Peyer's patch (tissue), 4 donors: ENCODE results near the gene PIANP. TPM values are rescaled to one million over a fixed set of nuclear protein-coding genes. Genes with fewer than 3 reads are reported as not detected.

Experiments used
- DNase-seq, 3 donors: peaks; one replicate each; pipeline ENCODE4 v3.0.0-alpha.2; 2017 to 2019
- H3K27ac ChIP-seq, 4 donors: fragments of 200-600 bp; sonication (generic); one replicate each; pipeline ENCODE4 v1.5.1; 2016 to 2019
- H3K27me3 ChIP-seq, 2 donors: fragments of 200-600 bp; sonication (generic); one replicate each; pipeline ENCODE4 v1.5.1; 2019
- H3K36me3 ChIP-seq, 3 donors: fragments of 200-600 bp; sonication (generic); one replicate each; pipeline ENCODE4 v1.5.1; 2016 to 2019
- H3K4me1 ChIP-seq, 4 donors: fragments of 200-600 bp; sonication (generic); one replicate each; pipeline ENCODE4 v1.5.1; 2016 to 2019
- H3K4me3 ChIP-seq, 4 donors: fragments of 200-600 bp; sonication (generic); 1 replicate in 3 of 4; 2 replicates in 1 of 4; pipeline ENCODE4 v1.5.1; 2016 to 2019; ENCODE audit warnings: mild to moderate bottlenecking in 1 of 4
- H3K9me3 ChIP-seq, 4 donors: fragments of 200-600 bp; sonication (generic); one replicate each; pipeline ENCODE4 v1.5.1; 2016 to 2019; ENCODE audit warnings: mild to moderate bottlenecking in 1 of 4
- CTCF ChIP-seq, 6 experiments: fragments of 450-650 bp in 4 of 6; fragments of 200-600 bp in 2 of 6; sonication (generic) in 1 of 6; IDR thresholded peaks; one replicate each; pipeline ENCODE4 v1.5.1; 2017 to 2019; ENCODE audit warnings: antibody characterized with exemption in 6 of 6, mild to moderate bottlenecking in 3 of 6, moderate library complexity in 1 of 6
- POLR2A ChIP-seq, 2 donors: fragments of 450-650 bp; IDR thresholded peaks; one replicate each; pipeline ENCODE4 v1.5.1; 2017; ENCODE audit warnings: antibody characterized with exemption in 2 of 2, mild to moderate bottlenecking in 2 of 2, moderate library complexity in 2 of 2
- small RNA-seq, 2 donors: library from RNA; depleted of rRNA; stranded (forward); fragments of <200 nt; gene quantifications; one replicate each; pipeline ENCODE3, GENCODE V24; 2016
- total RNA-seq, 4 donors: library from RNA; depleted of rRNA; stranded (reverse); fragments of >200 nt; gene quantifications; one replicate each; pipeline ENCODE4 v1.1.0, GENCODE V29; 2016

PIANP gene
- total RNA-seq, 4 donors from 2014 or later = not detected

- Histone ChIP-seq H3K9me3 (no peaks in the 10 kb centered on the region), H3K4me3 (peak overlapping the region; percentile 42 to 53 (median 46)), H3K36me3 (peaks cover 0 to 32% (median 0%) of the 10 kb centered on the region in 3 donors), H3K4me1 (peaks cover 0 to 18% (median 5%) of the 10 kb centered on the region in 4 donors), H3K27ac (peak overlapping the region; percentile 14 to 66 (median 48)), H3K27me3 (no peaks in the 10 kb centered on the region)
- peak in 2 of 3 donors; percentile 60 to 66 for DNase-seq
- TF ChIP-seq CTCF (IDR thresholded peaks at IDR 0.05) (no peak), POLR2A (IDR thresholded peaks at IDR 0.05) (no peak)
These were observed 54.1 kb downstream of the PIANP start for GRCh38 chr12:6646276-6647082.

- Histone ChIP-seq H3K27me3 (no peaks in the 10 kb centered on the region), H3K4me1 (peaks cover 0 to 18% (median 5%) of the 10 kb centered on the region in 4 donors), H3K27ac (peak overlapping the region in 2 of 4 donors; percentile 13 to 49), H3K9me3 (no peaks in the 10 kb centered on the region), H3K4me3 (no peak overlapping the region), H3K36me3 (peaks cover 0 to 16% (median 0%) of the 10 kb centered on the region in 3 donors)
- TF ChIP-seq POLR2A (IDR thresholded peaks at IDR 0.05) (no peak), CTCF (IDR thresholded peaks at IDR 0.05) (peak in 3 of 6 experiments; percentile 26 to 52 (median 35))
- DNase-seq = peak in 1 of 3 donors; percentile 72
These were observed 55.7 kb downstream of the PIANP start for GRCh38 chr12:6644903-6645302.

- no peak overlapping the region for H3K4me3 ChIP-seq
- peaks cover 0 to 18% (median 5%) of the 10 kb centered on the region in 4 donors for H3K4me1 ChIP-seq
- peak overlapping the region in 2 of 4 donors; percentile 13 to 49 for H3K27ac ChIP-seq
- H3K9me3 ChIP-seq = no peaks in the 10 kb centered on the region
- H3K27me3 ChIP-seq = no peaks in the 10 kb centered on the region
- no peak for DNase-seq
- TF ChIP-seq CTCF (IDR thresholded peaks at IDR 0.05) = no peak
- TF ChIP-seq POLR2A (IDR thresholded peaks at IDR 0.05) = no peak
- H3K36me3 ChIP-seq = peaks cover 0 to 10% (median 0%) of the 10 kb centered on the region in 3 donors
These were observed 56.4 kb downstream of the PIANP start for GRCh38 chr12:6644257-6644596.

Small RNA genes within 50 kb of the gene (small RNA-seq; reads per million reads assigned to genes)
- gene RNU6-781P = 0 reads per million in 2 donors

Other genes with a start within 250 kb of the PIANP start
- 100 to 1,000 TPM in 2 of 4 donors, 10 to 100 TPM in 2; 44.6 to 124 (median 95.5) TPM for gene TAPBPL, start 248.8 kb downstream of the PIANP start, total RNA-seq
- gene VAMP1, start 230.1 kb downstream of the PIANP start, total RNA-seq = 10 to 100 TPM in 2 of 4 donors, 1 to 10 TPM in 2; 5.3 to 17.4 (median 9.3) TPM
- 10 to 100 TPM; 23.5 to 71.8 (median 61.6) TPM for gene MRPL51, start 207.6 kb downstream of the PIANP start, total RNA-seq
- 10 to 100 TPM; 26.1 to 86.6 (median 32.7) TPM for gene NCAPD2, start 206.7 kb downstream of the PIANP start, total RNA-seq
- 1,000 to 10,000 TPM; 1,939 to 3,624 (median 2,830) TPM for gene GAPDH, start 166.3 kb downstream of the PIANP start, total RNA-seq
- gene IFFO1, start 144.8 kb downstream of the PIANP start, total RNA-seq = 10 to 100 TPM in 2 of 4 donors, 1 to 10 TPM in 2; 7.8 to 50.3 (median 9.5) TPM
- 100 to 1,000 TPM in 1 of 4 donors, 10 to 100 TPM in 3; 21.4 to 135 (median 43.6) TPM for gene NOP2, start 132.5 kb downstream of the PIANP start, total RNA-seq
- 100 to 1,000 TPM; 129 to 209 (median 167) TPM for gene CHD4, start 93.4 kb downstream of the PIANP start, total RNA-seq
- 10 to 100 TPM; 18.7 to 36.2 (median 25.3) TPM for gene LPAR5, start 64.9 kb downstream of the PIANP start, total RNA-seq
- gene ACRBP, start 53.4 kb downstream of the PIANP start, total RNA-seq = 10 to 100 TPM in 2 of 4 donors, 1 to 10 TPM in 2; 5.1 to 12.1 (median 10.3) TPM
- gene ING4, start 37.7 kb downstream of the PIANP start, total RNA-seq = 100 to 1,000 TPM in 1 of 4 donors, 10 to 100 TPM in 3; 32.6 to 109 (median 45.4) TPM
- 10 to 100 TPM; 35.6 to 96.6 (median 80.2) TPM for gene ZNF384, start 11.4 kb downstream of the PIANP start, total RNA-seq
- 10 to 100 TPM; 38.4 to 72.6 (median 51.8) TPM for gene COPS7A, start 23.2 kb upstream of the PIANP start, total RNA-seq
- 100 to 1,000 TPM in 3 of 4 donors, 10 to 100 TPM in 1; 94.9 to 212 (median 182) TPM for gene MLF2, start 52.3 kb upstream of the PIANP start, total RNA-seq
- gene PTMS, start 65.5 kb upstream of the PIANP start, total RNA-seq = 10 to 100 TPM; 44.2 to 87.5 (median 53.0) TPM
- 1 to 10 TPM in 3 of 4 donors, not detected in 1; 1.3 to 3.0 (median 1.6) TPM for gene LAG3, start 71.7 kb upstream of the PIANP start, total RNA-seq
- 1 to 10 TPM; 2.1 to 9.1 (median 4.0) TPM for gene CD4, start 88.7 kb upstream of the PIANP start, total RNA-seq
- gene GPR162, start 121.0 kb upstream of the PIANP start, total RNA-seq = 10 to 100 TPM in 1 of 4 donors, 1 to 10 TPM in 2, not detected in 1; 2.5 to 11.6 (median 4.1) TPM
- gene P3H3, start 127.6 kb upstream of the PIANP start, total RNA-seq = 10 to 100 TPM in 2 of 4 donors, 1 to 10 TPM in 2; 3.7 to 40.4 (median 8.7) TPM
- gene GNB3, start 140.1 kb upstream of the PIANP start, total RNA-seq = 1 to 10 TPM in 1 of 4 donors, under 1 TPM in 2, not detected in 1; 0.85 to 6.6 (median 0.94) TPM
- 10 to 100 TPM; 44.2 to 51.2 (median 46.3) TPM for gene CDCA3, start 150.5 kb upstream of the PIANP start, total RNA-seq
- 10 to 100 TPM; 41.0 to 94.1 (median 47.1) TPM for gene USP5, start 151.3 kb upstream of the PIANP start, total RNA-seq
- 1,000 to 10,000 TPM in 1 of 4 donors, 100 to 1,000 TPM in 3; 591 to 1,061 (median 658) TPM for gene TPI1, start 166.7 kb upstream of the PIANP start, total RNA-seq
- gene SPSB2, start 172.5 kb upstream of the PIANP start, total RNA-seq = 10 to 100 TPM in 2 of 4 donors, 1 to 10 TPM in 2; 4.1 to 12.3 (median 9.9) TPM
- 10 to 100 TPM in 1 of 4 donors, 1 to 10 TPM in 2, not detected in 1; 1.7 to 35.5 (median 3.0) TPM for gene LRRC23, start 204.0 kb upstream of the PIANP start, total RNA-seq
- gene ENO2, start 213.8 kb upstream of the PIANP start, total RNA-seq = 10 to 100 TPM in 2 of 4 donors, 1 to 10 TPM in 2; 4.6 to 11.7 (median 8.8) TPM
- 100 to 1,000 TPM in 3 of 4 donors, 10 to 100 TPM in 1; 77.6 to 337 (median 125) TPM for gene ATN1, start 227.1 kb upstream of the PIANP start, total RNA-seq
- gene RNU7-1, start 243.0 kb upstream of the PIANP start, total RNA-seq = not detected
- gene C12orf57, start 243.2 kb upstream of the PIANP start, total RNA-seq = 100 to 1,000 TPM; 146 to 339 (median 156) TPM